Ramos (cell line): ENCODE measurements around the gene KLHL22.
"Not testable (repeated sequence)": the region's sequence is repeated elsewhere in the genome, so short reads cannot be mapped to it uniquely, and the experiment has no call there.

Source experiments
- in situ Hi-C: fragments of 300-500 bp; cut with MboI; formaldehyde crosslinking; loops from one replicate; pipeline ENCODE4 v1.14.3; 2022; ENCODE audit warnings: low sequenced_read_pairs; ENCODE audit not compliant: unreplicated experiment

Gene KLHL22, protein sequence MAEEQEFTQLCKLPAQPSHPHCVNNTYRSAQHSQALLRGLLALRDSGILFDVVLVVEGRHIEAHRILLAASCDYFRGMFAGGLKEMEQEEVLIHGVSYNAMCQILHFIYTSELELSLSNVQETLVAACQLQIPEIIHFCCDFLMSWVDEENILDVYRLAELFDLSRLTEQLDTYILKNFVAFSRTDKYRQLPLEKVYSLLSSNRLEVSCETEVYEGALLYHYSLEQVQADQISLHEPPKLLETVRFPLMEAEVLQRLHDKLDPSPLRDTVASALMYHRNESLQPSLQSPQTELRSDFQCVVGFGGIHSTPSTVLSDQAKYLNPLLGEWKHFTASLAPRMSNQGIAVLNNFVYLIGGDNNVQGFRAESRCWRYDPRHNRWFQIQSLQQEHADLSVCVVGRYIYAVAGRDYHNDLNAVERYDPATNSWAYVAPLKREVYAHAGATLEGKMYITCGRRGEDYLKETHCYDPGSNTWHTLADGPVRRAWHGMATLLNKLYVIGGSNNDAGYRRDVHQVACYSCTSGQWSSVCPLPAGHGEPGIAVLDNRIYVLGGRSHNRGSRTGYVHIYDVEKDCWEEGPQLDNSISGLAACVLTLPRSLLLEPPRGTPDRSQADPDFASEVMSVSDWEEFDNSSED

DNA sequence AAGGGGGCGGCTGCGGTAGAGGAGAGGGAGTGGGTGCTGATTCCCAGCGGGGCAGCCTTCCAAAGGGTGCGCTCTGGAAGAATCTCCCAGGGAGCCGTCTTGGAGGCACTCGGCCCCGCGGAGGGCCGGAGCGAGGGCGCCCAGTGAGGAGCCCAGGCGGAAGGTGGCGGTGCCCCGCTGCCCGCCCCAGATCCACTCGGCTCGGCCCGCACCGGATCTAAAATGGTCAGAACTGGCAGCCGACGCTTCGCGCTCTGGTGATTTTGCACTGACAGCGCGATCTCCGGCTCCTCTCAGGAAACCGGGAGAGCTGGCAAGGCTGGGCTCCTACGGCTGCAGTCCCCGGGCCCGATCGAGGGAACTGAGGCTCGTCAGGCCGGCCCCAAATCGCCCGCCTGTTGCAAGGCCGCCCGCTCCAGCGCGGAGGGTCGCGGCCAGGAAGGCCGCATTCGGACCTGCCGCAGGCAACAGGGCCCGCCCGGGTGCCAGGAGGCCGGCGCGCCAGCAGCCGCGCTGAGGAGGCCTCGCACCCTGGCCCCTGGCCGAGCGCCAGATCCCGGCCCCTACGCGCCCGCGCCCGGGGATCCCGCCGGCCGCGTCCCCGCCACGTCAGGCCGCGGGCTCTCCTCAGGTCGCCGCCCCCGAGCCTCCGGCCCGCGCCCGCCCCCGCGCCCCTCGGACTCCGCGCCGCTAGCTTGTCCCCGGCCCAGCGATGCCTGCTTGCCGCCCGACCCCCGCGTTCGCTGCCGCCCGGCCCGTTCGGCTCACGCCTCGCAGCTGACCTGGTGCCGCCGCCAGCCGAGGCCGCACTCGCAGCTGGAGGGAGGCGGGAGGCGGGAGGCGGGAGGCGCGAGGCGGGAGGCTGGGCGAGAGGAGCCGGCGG lies at the start of gene KLHL22:
Gene KLHL22, minus strand, starts transcription at position 818 of the 883 bp plus-strand sequence. CDS start 6,584 bp downstream, outside the sequence.
- in situ Hi-C loops, result loop anchor here (10.0 kb wide), 1 partner anchor 80 kb away; no protein-coding TSS in a partner anchor

DNA sequence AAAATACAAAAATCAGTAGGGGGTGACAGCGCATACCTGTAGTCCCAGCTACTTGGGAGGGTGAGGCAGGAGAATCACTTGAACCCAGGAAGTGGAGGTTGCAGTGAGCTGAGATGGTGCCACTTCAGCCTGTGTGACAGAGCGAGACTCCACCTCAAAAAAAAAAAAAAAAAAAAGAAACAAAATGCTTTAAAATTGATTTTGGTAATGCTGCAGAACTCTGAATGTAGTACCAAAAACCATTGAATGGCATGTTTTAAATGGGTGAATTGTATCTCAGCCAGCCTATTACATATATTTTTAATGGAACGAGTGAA lies 49.7 kb upstream of the KLHL22 start:
- in situ Hi-C loops, result not testable (repeated sequence)

DNA sequence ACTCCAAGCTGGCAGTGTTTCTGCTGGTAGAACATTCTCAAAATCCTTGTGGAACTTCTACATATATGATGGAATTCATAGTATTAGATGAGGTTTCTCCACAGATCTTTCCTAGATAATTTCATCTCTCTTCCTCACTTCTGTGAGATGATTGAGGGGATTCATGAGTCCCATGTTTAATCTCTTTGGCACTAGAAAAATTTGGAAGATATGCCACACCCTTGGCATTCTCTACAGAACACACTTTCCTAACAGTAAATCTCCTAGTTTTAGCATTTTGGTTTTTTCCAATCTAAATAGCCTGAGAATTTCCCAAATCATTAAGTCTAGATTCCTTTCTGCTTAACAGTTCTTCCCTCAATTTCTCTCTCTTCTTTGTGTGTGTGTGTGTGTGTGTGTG lies 47.1 kb upstream of the KLHL22 start:
- in situ Hi-C loops, result no loop called here

DNA sequence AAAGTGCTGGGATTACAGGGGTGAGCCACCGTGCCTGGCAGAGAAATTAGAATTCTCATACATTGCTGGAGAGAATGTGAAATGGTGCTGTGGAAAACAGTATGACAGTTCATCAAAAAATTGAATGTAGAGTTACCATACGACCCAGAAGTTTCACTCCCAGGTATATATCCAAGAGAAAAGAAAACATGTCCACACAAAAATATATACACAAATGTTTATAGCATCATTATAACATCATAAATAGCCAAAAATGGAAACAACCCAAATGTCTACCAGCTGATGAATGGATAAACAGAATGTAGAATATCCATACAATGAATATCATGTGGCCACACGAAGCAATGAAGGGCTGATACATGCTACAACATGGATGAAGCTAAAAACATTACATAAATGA lies 46.5 kb upstream of the KLHL22 start:
- in situ Hi-C loops, result no loop called here

DNA sequence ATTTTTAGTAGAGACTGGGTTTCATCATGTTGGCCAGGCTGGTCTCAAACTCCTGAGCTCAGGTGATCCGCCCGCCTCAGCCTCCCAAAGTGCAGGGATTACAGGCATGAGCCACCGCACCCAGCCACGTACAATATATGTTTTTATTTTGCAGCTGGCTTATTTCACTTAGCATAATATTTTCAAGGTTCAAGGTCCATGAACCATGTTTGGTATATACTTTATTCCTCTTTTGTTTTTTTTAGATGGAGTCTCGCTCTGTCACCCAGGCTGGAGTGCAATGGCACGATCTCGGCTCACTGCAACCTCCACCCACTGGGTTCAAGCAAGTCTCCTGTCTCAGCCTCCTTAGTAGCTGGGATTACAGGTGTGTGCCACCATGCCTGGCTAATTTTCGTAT lies 43.3 kb upstream of the KLHL22 start:
- in situ Hi-C loops, result not testable (repeated sequence)

DNA sequence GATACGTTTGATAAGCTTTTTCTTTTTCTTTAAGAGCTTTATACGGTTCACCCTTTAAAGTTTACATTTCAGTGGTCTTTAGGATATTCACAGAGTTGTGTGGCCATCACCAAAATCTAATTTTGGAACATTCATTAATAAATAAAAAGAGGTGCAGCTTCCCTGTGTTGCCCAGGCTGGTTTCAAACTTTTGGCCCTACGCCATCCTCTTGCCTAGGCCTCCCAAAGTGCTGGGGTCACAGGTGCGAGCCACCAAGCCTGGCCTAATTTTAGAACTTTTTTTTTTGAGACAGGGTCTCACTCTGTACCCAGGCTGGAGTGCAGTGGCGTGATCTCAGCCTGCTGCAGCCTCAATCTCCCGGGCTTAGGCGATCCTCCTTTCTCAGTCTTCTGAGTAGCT lies 42.4 kb upstream of the KLHL22 start:
- in situ Hi-C loops, result no loop called here

DNA sequence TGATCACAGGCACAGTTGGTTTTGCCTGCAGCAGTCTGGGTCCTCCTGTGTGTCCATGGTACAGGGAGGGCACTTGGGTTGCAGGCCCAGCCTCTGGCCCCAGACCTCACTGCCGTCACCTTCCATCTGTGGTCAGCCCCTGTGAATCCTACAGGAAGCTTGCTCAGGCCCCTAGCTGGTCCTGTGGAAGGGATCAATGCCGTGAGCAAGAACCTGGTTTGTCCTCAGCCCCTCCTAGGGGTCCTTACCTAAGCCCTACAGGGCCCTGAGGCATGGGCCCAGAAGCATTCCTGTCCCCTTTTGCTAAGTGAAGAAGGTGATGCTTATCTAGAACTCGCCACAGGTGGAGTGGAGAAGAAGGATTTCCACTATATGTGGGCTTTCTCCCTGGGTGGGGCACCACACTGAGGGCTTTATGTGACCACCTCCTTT lies 41.7 kb upstream of the KLHL22 start:
- in situ Hi-C loops, result no loop called here

DNA sequence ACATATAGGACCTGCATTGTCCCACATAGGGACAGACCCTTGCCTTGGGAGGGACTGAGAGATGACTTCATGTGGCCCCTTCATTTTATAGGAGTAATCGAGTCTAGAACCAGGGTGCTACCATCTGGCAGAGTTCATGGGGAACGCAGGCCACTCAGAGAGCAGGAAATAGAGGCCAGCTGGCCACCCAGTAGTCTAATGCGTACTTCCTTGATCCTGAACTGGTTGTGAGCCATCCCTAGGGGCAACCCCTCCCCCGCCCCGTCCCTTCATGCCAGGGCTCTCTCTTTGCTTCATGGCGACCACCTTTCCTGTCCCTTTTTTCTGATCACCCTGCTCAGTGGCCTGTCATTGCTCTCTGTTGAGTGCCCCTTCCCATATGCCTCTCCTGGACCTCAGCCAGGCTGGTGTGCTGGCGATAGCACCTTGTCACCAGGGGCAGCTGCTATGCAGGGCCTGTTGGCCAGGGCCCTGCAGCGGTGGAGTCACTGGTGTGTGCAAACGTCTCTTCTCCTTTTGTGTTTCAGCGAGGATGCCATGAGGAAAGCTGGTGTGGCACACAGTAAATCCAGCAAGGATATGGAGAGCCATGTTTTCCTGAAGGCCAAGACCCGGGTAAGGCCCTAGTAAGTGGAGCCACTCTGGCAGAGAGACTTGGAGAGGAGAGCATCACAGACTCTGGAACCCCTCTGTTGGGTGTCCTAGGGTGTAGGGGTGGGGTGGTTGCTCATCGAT lies 41.2 kb upstream of the KLHL22 start:
- in situ Hi-C loops, result no loop called here

DNA sequence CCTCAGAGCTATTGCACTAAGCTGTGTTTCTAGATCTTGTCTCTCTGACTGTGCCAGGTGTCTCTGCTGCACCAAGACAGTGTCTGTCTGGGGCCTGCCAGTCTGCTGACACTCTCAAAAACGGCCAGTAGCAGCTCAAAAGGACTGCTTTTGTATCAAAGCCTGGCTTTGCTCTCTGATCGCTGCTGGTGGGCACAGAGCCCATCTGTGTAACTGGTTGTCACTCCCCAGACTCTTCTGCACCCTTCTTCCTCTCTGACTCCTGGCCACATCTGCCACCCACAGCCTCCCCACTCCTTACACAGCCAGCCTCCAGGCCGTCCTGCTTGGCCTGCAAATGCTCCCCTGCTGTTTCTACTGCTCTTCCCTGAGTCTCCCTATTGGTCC lies 38.3 kb upstream of the KLHL22 start:
- in situ Hi-C loops, result no loop called here

DNA sequence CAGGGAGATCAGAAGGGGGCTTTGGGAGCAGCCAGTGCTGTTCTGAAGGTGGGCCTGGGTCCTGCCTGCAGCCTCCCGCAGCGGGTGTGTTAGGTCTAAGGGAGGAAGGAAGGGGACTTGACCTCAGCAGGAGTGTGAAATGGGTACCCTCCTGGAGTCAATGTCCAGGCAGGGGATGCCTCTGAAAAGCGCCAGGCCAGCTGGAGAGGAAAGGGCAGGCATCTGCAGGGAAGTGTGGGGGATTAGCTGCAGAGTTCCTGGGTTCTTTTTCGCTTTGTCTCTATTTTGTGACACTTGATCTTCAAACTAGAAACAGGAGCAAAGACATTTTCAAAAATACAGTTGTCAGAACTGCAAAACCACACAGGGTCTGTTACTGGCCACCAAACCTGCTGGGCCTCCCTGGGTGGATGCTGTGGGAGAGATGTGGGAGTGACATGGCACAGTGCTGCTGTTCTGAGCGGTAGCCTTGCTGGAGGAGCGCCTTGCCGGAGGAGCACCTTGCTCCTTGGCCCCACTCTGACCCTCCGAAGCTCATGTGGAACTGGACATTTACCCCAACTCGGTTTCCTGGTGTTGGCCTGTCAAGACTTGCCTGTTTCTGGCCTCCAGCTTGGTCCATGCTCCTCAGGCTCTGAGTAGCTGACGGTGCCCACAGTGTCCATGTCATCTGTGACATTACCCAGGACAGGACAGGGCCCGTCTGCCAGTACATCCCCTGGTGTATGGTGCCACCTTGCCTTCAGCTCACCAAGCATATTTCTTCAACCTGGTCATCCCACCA lies 37.7 kb upstream of the KLHL22 start:
- in situ Hi-C loops, result no loop called here

DNA sequence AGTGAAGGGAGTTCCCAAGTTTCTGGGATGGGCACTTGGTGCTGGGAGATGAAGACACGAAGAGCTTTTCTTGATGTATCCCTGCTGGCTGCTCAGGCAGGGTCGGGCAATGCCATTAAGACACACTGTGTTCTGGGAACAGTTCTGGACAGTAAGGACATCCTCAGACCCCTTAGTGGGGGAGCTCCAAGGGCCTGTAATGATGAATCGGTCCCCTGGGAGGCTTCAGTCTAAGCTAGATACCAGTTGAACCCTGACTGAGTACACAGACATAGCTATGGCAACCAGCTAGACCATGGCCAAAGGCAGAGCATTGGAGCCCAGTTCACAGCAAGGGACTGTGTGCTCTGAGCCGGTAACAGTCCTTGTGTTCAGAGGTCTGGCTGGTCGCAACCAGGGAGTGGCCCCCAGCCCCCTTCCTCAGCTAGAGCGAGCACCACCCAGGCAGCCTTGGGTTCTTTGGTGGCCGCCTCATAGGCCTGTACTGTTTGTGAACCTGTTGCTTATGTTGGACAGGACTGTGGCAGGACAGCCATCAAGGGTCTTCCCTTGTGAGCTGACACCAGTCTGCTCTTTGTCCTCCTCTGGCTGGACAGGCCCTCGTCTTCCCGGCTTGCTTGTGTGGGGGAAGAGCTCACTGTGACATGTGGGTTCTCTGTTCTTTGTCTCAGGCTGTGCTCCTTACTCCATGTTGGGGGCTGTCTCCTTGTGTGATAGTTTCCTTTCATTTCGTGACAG lies 36.8 kb upstream of the KLHL22 start:
- in situ Hi-C loops, result no loop called here

DNA sequence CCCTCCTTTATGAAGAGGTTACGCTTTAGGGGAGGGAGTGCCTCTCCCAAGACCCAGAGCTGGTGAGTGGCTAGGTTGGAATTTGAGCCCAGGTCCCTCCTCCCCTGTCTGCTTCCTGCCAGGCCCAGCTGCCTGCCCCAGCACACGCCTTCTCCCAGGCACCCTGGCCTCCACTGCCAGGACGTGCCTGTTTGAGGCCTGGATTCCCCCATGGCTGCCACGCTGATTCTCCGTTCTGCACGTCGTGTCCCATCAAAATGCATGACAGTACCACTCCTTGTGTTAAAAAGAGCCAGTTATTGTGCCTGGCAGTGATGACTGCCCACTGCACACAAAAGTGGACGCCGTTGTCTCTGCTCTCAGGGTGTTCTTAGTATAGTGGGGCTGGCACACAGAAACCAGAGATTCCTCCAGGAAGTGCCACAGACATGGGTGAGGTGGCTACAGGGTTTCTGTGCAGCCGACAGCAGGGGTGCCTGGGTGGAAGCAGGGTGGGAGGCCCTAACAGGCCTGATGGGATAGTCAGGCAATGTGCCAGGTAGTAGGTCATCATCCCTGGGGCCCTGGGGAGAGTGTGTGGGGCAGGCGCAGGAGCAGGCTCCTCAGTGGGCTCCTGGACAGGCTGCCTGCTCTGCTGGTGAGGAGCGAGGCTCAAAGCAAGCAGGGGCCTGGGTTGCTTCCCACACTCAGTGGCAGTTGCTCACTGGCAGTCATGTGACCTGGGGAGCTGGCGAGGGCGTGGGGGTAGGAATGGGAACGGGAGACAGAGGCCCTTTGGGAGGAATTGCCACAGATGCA lies 36.0 kb upstream of the KLHL22 start:
- in situ Hi-C loops, result no loop called here

DNA sequence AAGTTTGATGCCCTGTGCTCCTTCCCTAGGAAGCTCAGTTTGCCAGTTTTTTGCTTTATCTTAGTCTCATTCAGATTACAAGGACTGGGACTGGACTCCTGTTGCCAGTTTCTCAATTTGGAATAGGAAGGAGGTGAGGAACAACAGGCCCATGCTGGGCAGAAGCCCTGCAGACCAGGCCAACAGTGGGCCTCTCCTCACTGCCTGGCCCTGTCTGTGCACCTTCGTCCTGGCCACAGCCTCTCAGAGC lies 35.5 kb upstream of the KLHL22 start:
- in situ Hi-C loops, result no loop called here

DNA sequence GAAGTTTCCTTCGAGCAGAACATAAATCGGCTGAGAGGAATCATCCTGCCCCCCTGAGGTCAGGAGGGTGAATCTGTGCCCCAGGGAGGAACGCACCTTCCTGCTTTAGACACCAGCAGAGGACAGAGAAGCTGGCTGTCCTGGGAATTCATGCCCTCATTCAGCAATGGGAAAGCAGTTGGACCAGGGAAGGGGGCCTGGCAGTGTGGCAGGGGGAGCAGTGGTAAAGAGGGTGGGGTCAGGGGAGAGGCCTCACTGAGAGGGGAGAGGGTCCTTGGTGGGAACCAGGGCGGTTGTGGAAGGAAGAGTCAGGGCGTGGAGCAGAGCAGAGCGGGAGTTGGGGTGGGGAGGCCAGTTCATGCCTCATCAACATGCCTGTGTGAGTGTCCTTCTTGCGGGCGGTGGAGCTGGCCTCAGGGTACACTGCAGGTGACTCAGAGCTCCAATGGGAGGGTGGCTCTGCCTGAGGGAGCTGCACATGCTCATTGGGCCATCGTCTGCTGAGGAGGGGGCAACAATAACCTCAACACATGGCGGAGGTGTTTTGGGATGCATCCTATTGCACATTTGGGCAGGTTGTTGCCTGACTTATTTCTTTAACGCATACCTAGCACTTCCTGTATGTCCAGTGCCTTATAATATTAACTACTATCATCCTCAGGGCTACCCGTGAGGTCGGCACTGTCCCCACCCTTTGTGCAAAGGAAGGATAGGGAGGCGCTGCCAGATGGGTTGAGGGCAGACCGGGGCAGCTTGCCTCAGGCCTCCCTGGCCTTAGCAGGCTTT lies 35.0 kb upstream of the KLHL22 start:
- in situ Hi-C loops, result no loop called here

DNA sequence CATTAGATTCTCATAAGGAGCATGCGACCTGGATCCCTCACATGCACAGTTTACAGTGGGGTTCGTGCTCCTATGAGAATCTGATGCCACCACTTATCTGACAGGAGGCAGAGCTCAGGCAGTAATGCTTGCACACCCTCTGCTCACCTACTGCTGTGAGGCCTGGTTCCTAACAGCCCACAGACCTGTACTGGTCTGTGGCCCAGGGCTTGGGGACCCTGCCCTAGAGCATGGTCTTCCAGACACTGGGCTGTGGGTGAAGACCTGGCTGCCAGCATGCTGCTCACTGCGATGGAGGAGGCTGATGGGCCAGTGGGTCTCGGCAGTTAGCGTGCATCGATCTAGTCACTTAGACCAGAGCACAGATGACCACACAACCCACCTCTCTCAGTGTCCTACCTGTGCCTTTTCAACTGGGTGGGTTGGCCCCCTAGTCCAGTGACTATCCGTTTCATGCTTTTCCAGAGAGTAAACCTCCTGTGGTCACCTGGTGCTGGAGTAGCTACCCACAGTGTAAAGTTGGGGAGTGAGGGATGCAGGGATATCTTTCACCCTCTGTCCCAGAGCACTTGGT lies 32.9 kb upstream of the KLHL22 start:
- in situ Hi-C loops, result no loop called here

DNA sequence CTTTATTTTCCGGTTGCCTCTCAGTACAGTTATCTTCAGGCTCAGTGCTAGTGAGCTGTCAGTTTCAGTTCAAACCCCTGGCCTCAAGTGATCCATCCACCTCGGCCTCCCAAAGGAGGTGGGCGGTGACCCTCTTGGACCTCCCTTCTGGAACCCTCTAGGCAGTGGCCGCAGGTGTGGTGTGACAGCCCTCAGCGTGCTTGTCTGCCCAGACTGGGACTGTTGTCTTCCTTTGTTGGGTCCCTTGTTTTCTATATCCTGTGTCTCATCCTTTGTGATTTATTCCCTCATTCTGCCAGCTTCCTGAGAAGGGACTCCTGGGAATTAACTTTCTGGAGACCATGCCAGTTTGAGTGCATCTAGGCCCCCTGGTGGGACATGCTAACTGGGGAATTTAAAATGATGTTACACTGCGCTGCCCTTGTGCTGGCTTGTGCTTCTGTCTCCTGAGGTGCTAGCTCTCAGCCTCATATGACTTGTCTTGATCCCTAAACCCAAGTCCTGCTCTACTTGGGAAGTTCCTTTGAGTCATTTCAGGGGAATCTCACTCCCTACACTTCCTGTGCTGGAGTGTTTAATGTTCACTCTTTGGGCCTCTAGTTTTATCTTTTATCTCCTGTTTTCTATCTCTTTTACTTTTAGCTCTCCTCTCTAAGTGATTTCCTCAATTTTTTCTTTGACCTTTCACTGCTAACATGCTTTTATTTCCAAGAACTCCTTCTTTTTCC lies 31.2 kb upstream of the KLHL22 start:
- in situ Hi-C loops, result no loop called here

DNA sequence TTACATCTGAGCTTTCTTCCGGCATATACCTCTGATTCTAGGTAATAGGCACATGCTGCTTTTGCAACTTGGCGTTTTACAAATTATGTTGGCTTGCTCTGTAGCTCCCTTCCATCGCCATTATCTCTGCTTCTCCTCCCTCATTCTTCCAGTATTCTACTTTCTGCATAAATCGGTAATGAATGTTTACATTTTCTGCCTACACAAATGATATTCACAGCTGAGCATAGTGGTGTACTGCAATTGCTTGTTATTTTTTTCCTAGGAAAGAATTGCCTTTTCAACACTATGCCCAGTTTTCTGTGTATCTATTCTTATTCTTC lies 30.7 kb upstream of the KLHL22 start:
- in situ Hi-C loops, result no loop called here
